Measurements from ENCODE around the gene POFUT1.
"Not testable (repeated sequence)": the region's sequence is repeated elsewhere in the genome, so short reads cannot be mapped to it uniquely, and the experiment has no call there.

The POFUT1 gene

DNA sequence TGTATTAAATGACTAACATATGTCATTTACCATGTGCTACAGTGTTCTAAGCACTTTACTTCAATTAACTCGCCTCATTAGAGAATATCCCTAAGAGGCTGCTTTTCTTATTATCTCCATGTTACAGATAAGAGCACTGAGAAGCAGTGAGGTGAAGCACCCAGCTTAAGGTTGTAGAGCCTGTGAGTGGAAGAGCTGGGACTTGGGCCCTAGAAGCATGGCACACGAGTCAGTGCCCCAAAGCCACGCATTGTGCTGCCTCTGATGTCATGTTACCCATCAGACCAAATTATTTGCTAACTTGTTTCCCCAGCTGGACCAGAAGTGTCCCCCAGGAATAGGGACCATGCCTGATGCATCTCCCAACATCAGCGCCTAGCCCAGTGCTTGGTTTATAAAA lies 34.1 kb downstream of the POFUT1 start:
- no peak overlapping the region for H3K4me3 ChIP-seq (ENCODE audit: insufficient read depth, low read depth, low read length, poor library complexity, severe bottlenecking)
- no peaks in the 10 kb centered on the region for H3K9me3 ChIP-seq (ENCODE audit: control insufficient read depth, low read length)
- H3K36me3 ChIP-seq (ENCODE audit: control insufficient read depth, insufficient read depth, low read length), result no peaks in the 10 kb centered on the region
- H3K4me1 ChIP-seq (ENCODE audit: control insufficient read depth, insufficient read depth, low read length, poor library complexity, severe bottlenecking), result no peaks in the 10 kb centered on the region
- DNase-seq, result no peak
- no peak overlapping the region for H3K27ac ChIP-seq (ENCODE audit: insufficient read depth, low read length, poor library complexity, severe bottlenecking)
- H3K27me3 ChIP-seq (replicated peaks; ENCODE audit: control insufficient read depth, insufficient read depth, low read length, poor library complexity, severe bottlenecking), result no peaks in the 10 kb centered on the region

DNA sequence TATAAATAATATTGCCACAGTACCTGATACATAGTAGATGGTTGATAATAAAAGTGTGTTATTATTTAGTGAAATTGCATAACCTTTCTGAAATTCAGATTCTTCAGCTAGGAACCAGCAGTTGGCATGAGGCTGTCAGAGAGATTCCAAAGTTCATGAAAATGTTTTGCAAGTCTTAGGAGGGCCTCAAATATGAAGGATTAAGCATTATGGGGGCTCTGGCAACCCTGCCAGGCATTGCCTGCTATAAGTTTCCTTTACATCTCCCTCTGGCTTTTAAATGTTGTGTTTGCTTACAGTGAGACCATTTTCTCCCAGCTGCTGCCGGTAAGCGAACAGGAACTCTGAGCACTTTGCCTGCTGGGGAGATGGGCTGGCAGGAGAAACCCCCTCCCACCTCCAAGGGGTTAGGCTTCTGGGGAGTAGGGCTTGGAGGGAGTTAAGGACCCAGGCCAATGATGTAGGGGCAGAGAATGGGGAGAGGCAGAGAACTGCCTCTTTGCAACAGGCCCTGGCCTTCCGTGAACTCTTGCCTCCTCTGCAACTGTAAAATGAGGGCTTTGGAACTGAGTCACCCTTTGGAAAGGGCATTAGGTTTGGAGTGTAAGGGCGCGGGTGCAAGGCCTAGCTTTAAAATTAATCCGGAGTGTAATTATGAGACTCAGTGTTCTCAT lies 36.6 kb downstream of the POFUT1 start:
- no peak for DNase-seq
- no peaks in the 10 kb centered on the region for H3K9me3 ChIP-seq (ENCODE audit: control insufficient read depth, low read length)
- H3K36me3 ChIP-seq (ENCODE audit: control insufficient read depth, insufficient read depth, low read length), result no peaks in the 10 kb centered on the region
- no peak overlapping the region for H3K4me3 ChIP-seq (ENCODE audit: insufficient read depth, low read depth, low read length, poor library complexity, severe bottlenecking)
- no peak overlapping the region for H3K27ac ChIP-seq (ENCODE audit: insufficient read depth, low read length, poor library complexity, severe bottlenecking)
- H3K27me3 ChIP-seq (replicated peaks; ENCODE audit: control insufficient read depth, insufficient read depth, low read length, poor library complexity, severe bottlenecking), result no peaks in the 10 kb centered on the region
- H3K4me1 ChIP-seq (ENCODE audit: control insufficient read depth, insufficient read depth, low read length, poor library complexity, severe bottlenecking), result no peaks in the 10 kb centered on the region

DNA sequence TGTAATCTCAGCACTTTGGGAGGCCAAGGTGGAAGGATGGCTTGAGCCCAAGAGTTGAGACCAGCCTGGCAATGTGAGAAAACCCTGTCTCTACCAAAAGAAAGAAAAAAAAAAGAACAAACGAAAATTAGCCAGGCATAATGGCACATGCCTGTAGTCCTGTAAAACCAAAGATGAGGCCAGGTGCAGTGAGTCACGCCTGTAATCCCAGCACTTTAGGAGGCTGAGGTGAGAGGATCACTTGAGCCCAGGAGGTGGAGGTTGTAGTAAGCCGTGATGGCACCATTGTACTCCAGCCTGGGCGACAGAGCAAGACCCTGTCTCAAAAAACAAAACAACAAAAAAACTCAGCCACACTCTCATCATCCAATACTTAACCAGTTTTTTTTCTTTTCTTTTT lies 37.3 kb downstream of the POFUT1 start:
- no peaks in the 10 kb centered on the region for H3K27me3 ChIP-seq (replicated peaks; ENCODE audit: control insufficient read depth, insufficient read depth, low read length, poor library complexity, severe bottlenecking)
- H3K9me3 ChIP-seq (ENCODE audit: control insufficient read depth, low read length), result no peaks in the 10 kb centered on the region
- H3K36me3 ChIP-seq (ENCODE audit: control insufficient read depth, insufficient read depth, low read length), result no peaks in the 10 kb centered on the region
- peaks cover 2% of the 10 kb centered on the region for H3K4me1 ChIP-seq (ENCODE audit: control insufficient read depth, insufficient read depth, low read length, poor library complexity, severe bottlenecking)
- DNase-seq, result no peak
- H3K4me3 ChIP-seq (ENCODE audit: insufficient read depth, low read depth, low read length, poor library complexity, severe bottlenecking), result no peak overlapping the region
- H3K27ac ChIP-seq (ENCODE audit: insufficient read depth, low read length, poor library complexity, severe bottlenecking), result no peak overlapping the region

DNA sequence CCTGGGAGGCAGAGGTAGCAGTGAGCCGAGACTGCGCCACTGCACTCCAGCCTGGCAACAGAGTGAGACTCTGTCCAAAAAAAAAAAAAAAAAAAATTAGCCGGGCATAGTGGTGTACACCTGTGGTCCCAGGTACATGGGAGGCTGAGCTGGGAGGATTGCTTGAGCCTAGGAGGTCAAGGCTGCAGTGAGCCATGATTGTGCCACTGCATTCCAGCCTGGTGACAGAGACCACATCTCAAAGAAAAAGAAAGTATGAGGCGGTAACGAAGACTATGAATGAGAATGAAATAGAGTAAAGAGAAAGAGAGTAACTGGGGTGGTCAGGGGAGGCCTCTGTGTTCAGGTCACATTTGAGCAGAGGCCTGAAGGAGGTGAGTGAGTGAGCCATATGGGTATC lies 38.5 kb downstream of the POFUT1 start:
- not testable (repeated sequence) for H3K4me1 ChIP-seq (ENCODE audit: control insufficient read depth, insufficient read depth, low read length, poor library complexity, severe bottlenecking); H3K4me3 ChIP-seq (ENCODE audit: insufficient read depth, low read depth, low read length, poor library complexity, severe bottlenecking); H3K27ac ChIP-seq (ENCODE audit: insufficient read depth, low read length, poor library complexity, severe bottlenecking); H3K36me3 ChIP-seq (ENCODE audit: control insufficient read depth, insufficient read depth, low read length); H3K27me3 ChIP-seq (replicated peaks; ENCODE audit: control insufficient read depth, insufficient read depth, low read length, poor library complexity, severe bottlenecking); H3K9me3 ChIP-seq (ENCODE audit: control insufficient read depth, low read length); DNase-seq

DNA sequence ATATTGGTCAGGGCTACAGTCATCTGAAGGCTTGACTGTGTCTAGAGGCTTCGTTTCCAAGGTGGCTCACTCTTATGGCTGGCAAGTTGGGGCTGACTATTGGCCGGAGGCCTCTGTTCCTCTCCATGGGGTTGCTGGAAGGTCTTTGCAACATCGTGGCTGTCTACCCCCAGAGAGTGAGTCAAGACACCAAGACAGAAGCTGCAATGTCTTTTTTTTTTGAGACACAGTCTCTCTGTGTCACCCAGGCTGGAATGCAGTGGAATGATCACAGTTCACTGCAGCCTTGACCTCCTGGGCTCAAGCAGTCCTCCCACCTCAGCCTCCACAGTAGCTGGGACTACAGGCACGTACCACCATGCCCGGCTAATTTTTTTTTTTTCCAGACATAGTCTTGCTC lies 40.4 kb downstream of the POFUT1 start:
- no peak for DNase-seq
- Histone ChIP-seq H3K9me3 (ENCODE audit: control insufficient read depth, low read length) (no peaks in the 10 kb centered on the region), H3K27ac (ENCODE audit: insufficient read depth, low read length, poor library complexity, severe bottlenecking) (no peak overlapping the region), H3K27me3 (replicated peaks; ENCODE audit: control insufficient read depth, insufficient read depth, low read length, poor library complexity, severe bottlenecking) (no peaks in the 10 kb centered on the region), H3K4me1 (ENCODE audit: control insufficient read depth, insufficient read depth, low read length, poor library complexity, severe bottlenecking) (peaks cover 6% of the 10 kb centered on the region), H3K36me3 (ENCODE audit: control insufficient read depth, insufficient read depth, low read length) (no peaks in the 10 kb centered on the region), H3K4me3 (ENCODE audit: insufficient read depth, low read depth, low read length, poor library complexity, severe bottlenecking) (no peak overlapping the region)

DNA sequence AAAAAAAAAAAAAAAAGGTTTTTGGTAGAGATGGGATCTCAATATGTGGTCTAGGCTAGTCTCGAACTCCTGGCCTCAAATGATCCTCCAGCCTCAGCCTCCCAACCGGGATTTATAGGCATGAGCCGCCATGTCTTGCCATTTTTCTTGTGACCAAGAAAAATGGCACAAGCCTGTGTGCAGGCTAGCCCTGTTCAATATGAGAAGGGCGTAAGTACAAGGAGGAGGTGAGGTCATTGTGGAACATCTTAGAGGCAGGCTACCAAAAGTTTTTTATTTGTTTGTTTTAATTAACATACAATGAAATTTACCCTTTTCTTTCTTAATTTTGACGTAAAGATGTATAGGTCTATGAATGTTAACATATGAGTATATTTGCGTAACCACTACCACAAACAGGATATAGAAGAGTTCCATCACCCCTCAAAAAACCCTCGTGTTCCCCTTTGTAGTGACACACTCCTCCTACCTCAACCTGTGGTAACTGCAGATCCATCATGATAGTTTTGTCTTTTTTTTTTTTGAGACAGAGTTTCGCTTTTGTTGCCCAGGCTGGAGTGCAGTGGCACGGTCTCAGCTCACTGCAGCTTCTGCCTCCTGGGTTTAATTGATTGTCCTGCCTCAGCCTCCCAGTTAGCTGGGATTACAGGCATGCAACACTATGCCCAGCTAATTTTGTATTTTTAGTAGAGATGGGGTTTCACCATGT lies 41.5 kb downstream of the POFUT1 start:
- H3K27ac ChIP-seq (ENCODE audit: insufficient read depth, low read length, poor library complexity, severe bottlenecking), result no peak overlapping the region
- H3K36me3 ChIP-seq (ENCODE audit: control insufficient read depth, insufficient read depth, low read length), result no peaks in the 10 kb centered on the region
- peak overlapping the region; percentile 17 for H3K4me3 ChIP-seq (ENCODE audit: insufficient read depth, low read depth, low read length, poor library complexity, severe bottlenecking)
- H3K9me3 ChIP-seq (ENCODE audit: control insufficient read depth, low read length), result no peaks in the 10 kb centered on the region
- peaks cover 6% of the 10 kb centered on the region for H3K4me1 ChIP-seq (ENCODE audit: control insufficient read depth, insufficient read depth, low read length, poor library complexity, severe bottlenecking)
- H3K27me3 ChIP-seq (replicated peaks; ENCODE audit: control insufficient read depth, insufficient read depth, low read length, poor library complexity, severe bottlenecking), result no peaks in the 10 kb centered on the region
- peak in 2 of 3 donors; percentile 8 to 22 for DNase-seq

DNA sequence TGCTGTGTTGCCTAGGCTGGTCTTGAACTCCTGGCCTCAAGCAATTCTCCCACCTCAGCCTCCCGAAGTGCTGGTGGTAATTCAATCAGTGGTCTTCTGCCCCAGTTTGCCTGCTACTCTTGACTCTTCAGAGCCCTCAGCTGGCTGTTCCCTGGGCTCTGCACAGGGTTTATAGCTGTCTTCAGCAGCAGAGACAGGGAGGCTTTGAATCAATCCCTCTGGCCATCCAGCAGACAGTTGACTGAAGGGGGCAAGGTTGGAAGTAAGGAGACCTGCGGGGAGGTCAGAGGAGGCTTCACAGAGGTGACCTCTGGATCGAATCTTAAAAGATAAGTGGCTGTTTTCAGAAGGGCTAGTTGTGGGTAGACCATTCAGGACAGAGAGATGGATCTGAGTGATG lies 43.8 kb downstream of the POFUT1 start:
- no peak for DNase-seq
- Histone ChIP-seq H3K9me3 (ENCODE audit: control insufficient read depth, low read length) (no peaks in the 10 kb centered on the region), H3K4me3 (ENCODE audit: insufficient read depth, low read depth, low read length, poor library complexity, severe bottlenecking) (no peak overlapping the region), H3K4me1 (ENCODE audit: control insufficient read depth, insufficient read depth, low read length, poor library complexity, severe bottlenecking) (peaks cover 6% of the 10 kb centered on the region), H3K27me3 (replicated peaks; ENCODE audit: control insufficient read depth, insufficient read depth, low read length, poor library complexity, severe bottlenecking) (no peaks in the 10 kb centered on the region), H3K36me3 (ENCODE audit: control insufficient read depth, insufficient read depth, low read length) (no peaks in the 10 kb centered on the region), H3K27ac (ENCODE audit: insufficient read depth, low read length, poor library complexity, severe bottlenecking) (no peak overlapping the region)

DNA sequence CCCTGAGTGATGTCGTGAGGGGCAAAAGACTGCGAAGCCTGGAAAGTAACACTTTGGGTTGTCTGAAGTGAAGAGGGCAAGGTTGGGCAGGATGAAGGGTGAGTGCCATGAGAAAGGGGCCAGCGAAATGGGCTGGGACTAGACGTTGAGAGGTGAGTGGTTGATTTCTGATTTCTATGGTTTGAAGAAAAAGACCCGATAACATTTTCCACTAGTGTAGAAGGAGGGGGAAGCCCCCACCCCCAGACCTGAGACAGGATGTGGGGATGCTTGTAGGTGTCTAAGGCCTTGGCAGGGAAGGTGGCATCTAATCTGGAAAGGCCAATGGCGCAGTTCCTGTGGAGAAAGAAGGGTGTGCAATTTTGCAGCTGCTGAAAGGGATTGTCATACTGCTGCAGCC lies 44.5 kb downstream of the POFUT1 start:
- no peak overlapping the region for H3K4me3 ChIP-seq (ENCODE audit: insufficient read depth, low read depth, low read length, poor library complexity, severe bottlenecking)
- H3K27ac ChIP-seq (ENCODE audit: insufficient read depth, low read length, poor library complexity, severe bottlenecking), result no peak overlapping the region
- H3K9me3 ChIP-seq (ENCODE audit: control insufficient read depth, low read length), result no peaks in the 10 kb centered on the region
- H3K4me1 ChIP-seq (ENCODE audit: control insufficient read depth, insufficient read depth, low read length, poor library complexity, severe bottlenecking), result peaks cover 6% of the 10 kb centered on the region
- no peak for DNase-seq
- H3K27me3 ChIP-seq (replicated peaks; ENCODE audit: control insufficient read depth, insufficient read depth, low read length, poor library complexity, severe bottlenecking), result no peaks in the 10 kb centered on the region
- no peaks in the 10 kb centered on the region for H3K36me3 ChIP-seq (ENCODE audit: control insufficient read depth, insufficient read depth, low read length)

DNA sequence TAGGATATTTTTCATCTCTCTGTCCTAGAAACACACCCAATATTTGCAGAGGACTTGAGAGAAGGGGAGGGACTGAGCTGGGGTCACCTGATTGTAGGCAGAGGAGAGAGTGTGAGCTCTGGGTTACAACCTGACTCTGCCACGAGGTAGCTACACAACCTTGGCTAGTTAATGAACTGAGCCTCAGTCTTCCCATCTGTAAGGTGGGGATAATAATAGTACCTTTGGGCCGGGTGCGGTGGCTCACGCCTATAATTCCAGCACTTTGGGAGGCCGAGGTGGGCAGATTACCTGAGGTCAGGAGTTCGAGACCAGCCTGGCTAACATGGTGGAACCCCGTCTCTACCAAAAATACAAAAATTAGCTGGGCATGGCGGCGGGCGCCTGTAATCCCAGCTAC lies 53.3 kb downstream of the POFUT1 start:
- not testable (repeated sequence) for H3K27me3 ChIP-seq (replicated peaks; ENCODE audit: control insufficient read depth, insufficient read depth, low read length, poor library complexity, severe bottlenecking); H3K27ac ChIP-seq (ENCODE audit: insufficient read depth, low read length, poor library complexity, severe bottlenecking); H3K4me1 ChIP-seq (ENCODE audit: control insufficient read depth, insufficient read depth, low read length, poor library complexity, severe bottlenecking); H3K36me3 ChIP-seq (ENCODE audit: control insufficient read depth, insufficient read depth, low read length); DNase-seq; H3K9me3 ChIP-seq (ENCODE audit: control insufficient read depth, low read length); H3K4me3 ChIP-seq (ENCODE audit: insufficient read depth, low read depth, low read length, poor library complexity, severe bottlenecking)

DNA sequence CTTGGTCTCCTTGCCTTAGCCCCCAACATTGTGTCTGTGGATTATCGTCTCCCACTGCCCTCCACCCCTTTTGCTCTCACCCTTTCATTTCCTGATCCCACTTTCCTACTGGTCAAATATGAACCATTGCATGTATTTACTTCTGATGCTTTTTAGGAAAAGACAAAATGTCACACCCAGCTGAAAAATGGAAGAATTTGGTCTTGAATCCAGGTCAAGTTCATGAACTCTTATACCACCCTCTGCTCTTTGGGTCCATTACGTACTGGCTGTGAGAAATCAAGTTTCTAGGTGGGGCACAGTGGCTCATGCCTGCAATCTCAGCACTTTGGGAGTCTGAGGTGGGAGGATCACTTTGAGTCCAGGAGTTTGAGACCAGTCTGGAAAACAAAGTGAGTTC lies 54.0 kb downstream of the POFUT1 start:
- Histone ChIP-seq H3K27me3 (replicated peaks; ENCODE audit: control insufficient read depth, insufficient read depth, low read length, poor library complexity, severe bottlenecking) (no peaks in the 10 kb centered on the region), H3K4me1 (ENCODE audit: control insufficient read depth, insufficient read depth, low read length, poor library complexity, severe bottlenecking) (no peaks in the 10 kb centered on the region), H3K27ac (ENCODE audit: insufficient read depth, low read length, poor library complexity, severe bottlenecking) (no peak overlapping the region), H3K4me3 (ENCODE audit: insufficient read depth, low read depth, low read length, poor library complexity, severe bottlenecking) (no peak overlapping the region), H3K36me3 (ENCODE audit: control insufficient read depth, insufficient read depth, low read length) (no peaks in the 10 kb centered on the region), H3K9me3 (ENCODE audit: control insufficient read depth, low read length) (no peaks in the 10 kb centered on the region)
- DNase-seq, result no peak
